Liver (tissue), 9 donors: ENCODE measurements around the gene APOC1. TPM values are rescaled to one million over a fixed set of nuclear protein-coding genes. Genes with fewer than 3 reads are reported as not detected.

ENCODE experiments used
- DNase-seq: peaks from one replicate; pipeline ENCODE4 v3.0.0-alpha.2; 2017; ENCODE audit warnings: low spot score
- H3K27ac ChIP-seq, 2 donors: one replicate each; pipeline ENCODE4 v1.7.0; 2013; ENCODE audit warnings: inconsistent platforms in 2 of 2, low read length in 2 of 2, control low read depth in 1 of 2, low read depth in 1 of 2, mild to moderate bottlenecking in 1 of 2
- H3K27me3 ChIP-seq, 4 donors: one replicate each; pipeline versions ENCODE4 v1.6.1 to v1.7.0; 2013; ENCODE audit warnings: low read length in 3 of 4, inconsistent platforms in 1 of 4, mild to moderate bottlenecking in 1 of 4, moderate library complexity in 1 of 4; ENCODE audit not compliant: control insufficient read depth in 4 of 4, insufficient read depth in 4 of 4
- H3K36me3 ChIP-seq, 4 donors: one replicate each; pipeline versions ENCODE4 v1.6.1 to v1.7.0; 2013; ENCODE audit warnings: low read length in 3 of 4, mild to moderate bottlenecking in 3 of 4, low read depth in 1 of 4, moderate library complexity in 1 of 4; ENCODE audit not compliant: control insufficient read depth in 4 of 4, insufficient read depth in 3 of 4
- H3K4me1 ChIP-seq, 4 donors: one replicate each; pipeline versions ENCODE4 v1.6.1 to v1.7.0; 2013; ENCODE audit warnings: low read length in 3 of 4, mild to moderate bottlenecking in 3 of 4, moderate library complexity in 1 of 4; ENCODE audit not compliant: control insufficient read depth in 4 of 4, insufficient read depth in 4 of 4
- H3K4me3 ChIP-seq, 3 donors: one replicate each; pipeline versions ENCODE4 v1.6.1 to v1.7.0; 2013; ENCODE audit warnings: low read length in 3 of 3, control low read depth in 1 of 3, low read depth in 1 of 3, mild to moderate bottlenecking in 1 of 3
- H3K9ac ChIP-seq, 2 donors: one replicate each; pipeline ENCODE4 v1.7.0; 2013; ENCODE audit warnings: low read length in 2 of 2, mild to moderate bottlenecking in 2 of 2, moderate library complexity in 2 of 2, control low read depth in 1 of 2, low read depth in 1 of 2
- H3K9me3 ChIP-seq, 4 donors: one replicate each; pipeline versions ENCODE4 v1.6.1 to v1.7.0; 2013; ENCODE audit warnings: low read length in 3 of 4; ENCODE audit not compliant: control insufficient read depth in 4 of 4
- EGR1 ChIP-seq, 2 donors: IDR thresholded peaks; 2 replicates each; pipeline ENCODE4 v1.6.1; 2016 to 2018; ENCODE audit warnings: antibody characterized with exemption in 2 of 2, low read depth in 2 of 2
- FOXA1 ChIP-seq: IDR thresholded peaks from 2 replicates; pipeline ENCODE4 v1.6.1; 2016; ENCODE audit warnings: antibody characterized with exemption
- FOXA2 ChIP-seq: IDR thresholded peaks from 2 replicates; pipeline ENCODE4 v1.6.1; 2016; ENCODE audit warnings: antibody characterized with exemption
- GABPA ChIP-seq, 2 donors: IDR thresholded peaks in 1 of 2; conservative IDR thresholded peaks in 1 of 2; 2 replicates each; pipeline ENCODE4 v1.6.1; 2016; ENCODE audit warnings: antibody characterized with exemption in 2 of 2, mild to moderate bottlenecking in 1 of 2, moderate library complexity in 1 of 2
- HNF4A ChIP-seq, 2 donors: conservative IDR thresholded peaks; 2 replicates each; pipeline ENCODE4 v1.6.1; 2016; ENCODE audit warnings: antibody characterized with exemption in 2 of 2, mild to moderate bottlenecking in 2 of 2
- HNF4G ChIP-seq: IDR thresholded peaks from 2 replicates; pipeline ENCODE4 v1.6.1; 2016; ENCODE audit warnings: antibody characterized with exemption
- JUND ChIP-seq, 2 donors: IDR thresholded peaks; 2 replicates each; pipeline ENCODE4 v1.6.1; 2016; ENCODE audit warnings: antibody characterized with exemption in 2 of 2
- NR2F2 ChIP-seq: IDR thresholded peaks from 2 replicates; pipeline ENCODE4 v1.6.1; 2016; ENCODE audit warnings: antibody characterized with exemption
- RAD21 ChIP-seq, 2 donors: IDR thresholded peaks; 2 replicates each; pipeline ENCODE4 v1.6.1; 2016; ENCODE audit warnings: antibody characterized with exemption in 2 of 2, mild to moderate bottlenecking in 2 of 2
- RXRA ChIP-seq, 2 donors: IDR thresholded peaks; 2 replicates each; pipeline ENCODE4 v1.6.1; 2017 to 2018; ENCODE audit warnings: antibody characterized with exemption in 2 of 2, mild to moderate bottlenecking in 1 of 2
- SP1 ChIP-seq: IDR thresholded peaks from 2 replicates; pipeline ENCODE4 v1.6.1; 2018; ENCODE audit warnings: antibody characterized with exemption, mild to moderate bottlenecking
- TAF1 ChIP-seq: conservative IDR thresholded peaks from 2 replicates; pipeline ENCODE4 v1.6.1; 2016; ENCODE audit warnings: antibody characterized with exemption, mild to moderate bottlenecking
- YY1 ChIP-seq: IDR thresholded peaks from 2 replicates; pipeline ENCODE4 v1.6.1; 2016; ENCODE audit warnings: antibody characterized with exemption, mild to moderate bottlenecking
- whole genome bisulfite sequencing: extraction: QIAGEN DNeasy Blood & Tissue Kit; methylation state at CpG from one replicate; pipeline ENCODE4 v1.1.7; 2013; 5-methylcytosine and 5-hydroxymethylcytosine counted together
- polyA plus RNA-seq, 2 donors: library from polyadenylated mRNA; stranded (reverse) in 1 of 2; unstranded in 1 of 2; fragments of 200-250 nt in 1 of 2; fragments of >200 nt in 1 of 2; fragmentation: Nextera tagmentation in 1 of 2; extraction: Ambion mirVana in 1 of 2; gene quantifications; one replicate each; pipeline versions ENCODE4 v1.2.1 to v1.2.3, GENCODE V29; 2013 to 2015
- total RNA-seq, 2 donors: library from RNA; depleted of rRNA; stranded (reverse); fragments of >200 nt; gene quantifications; one replicate each; pipeline ENCODE4 v1.2.3, GENCODE V29; 2014
- TF ChIP-seq, protein P1 (sequence below): fragments of 150-350 bp; IDR thresholded peaks from 2 replicates; pipeline ENCODE4 v1.5.1; 2017; ENCODE audit warnings: improper control_type of control experiment, low read depth, low read length; ENCODE audit not compliant: missing input control
- TF ChIP-seq, protein P2 (sequence below): IDR thresholded peaks from 2 replicates; pipeline ENCODE4 v1.6.1; 2016; ENCODE audit warnings: antibody characterized with exemption
- TF ChIP-seq, protein P3 (sequence below): IDR thresholded peaks from 2 replicates; pipeline ENCODE4 v1.6.1; 2016; ENCODE audit warnings: antibody characterized with exemption, mild to moderate bottlenecking
- TF ChIP-seq, protein P4 (sequence below): IDR thresholded peaks from 2 replicates; pipeline ENCODE4 v1.6.1; 2016; ENCODE audit warnings: antibody characterized with exemption
- TF ChIP-seq, protein P5 (sequence below): IDR thresholded peaks from 2 replicates; pipeline ENCODE4 v1.6.1; 2016; ENCODE audit warnings: antibody characterized with exemption
- donor health status: healthy.
- donor health status: healthy.
- donor health status: healthy.
- donor health status: healthy.
- donor health status: healthy.

APOC1 gene
- total and polyA plus RNA-seq, 4 donors, result 612 to 10,095 (median 2,966) TPM

DNA sequence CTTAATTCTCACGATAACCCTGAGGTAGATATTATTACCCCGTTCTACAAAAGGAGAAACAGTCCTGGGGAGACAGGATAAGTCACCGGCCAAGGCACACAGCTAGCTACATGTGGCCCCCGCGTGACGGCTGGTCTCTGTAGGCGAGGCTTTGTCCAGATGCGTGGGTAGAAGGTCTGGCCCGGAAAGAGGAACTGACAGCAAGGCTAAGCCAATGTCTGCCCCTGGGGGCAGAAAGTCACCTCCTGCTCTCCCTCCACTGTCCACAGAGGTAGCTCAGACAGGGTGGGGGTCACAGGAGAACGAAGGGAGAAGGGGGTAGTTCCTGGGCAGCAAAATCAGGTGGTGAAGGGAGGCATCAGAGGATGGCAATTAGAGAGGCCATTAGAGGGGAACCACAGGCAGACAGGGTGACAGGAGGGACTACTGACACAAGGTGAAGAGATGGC, 29.4 kb downstream of the APOC1 start:
- 22% methylated on average over 10 of the region's 10 CpGs for WGBS
- H3K4me1 ChIP-seq, result peaks cover 0 to 46% (median 21%) of the 10 kb centered on the region in 4 donors
- no peaks in the 10 kb centered on the region for H3K9me3 ChIP-seq
- DNase-seq, result no peak
- H3K36me3 ChIP-seq, result no peaks in the 10 kb centered on the region
- H3K27me3 ChIP-seq, result no peaks in the 10 kb centered on the region
- peak overlapping the region; percentile 82 to 93 for H3K27ac ChIP-seq
- TF ChIP-seq HNF4G (peak; percentile 43), FOXA2 (no peak), TAF1 (peak; percentile 74), FOXA1 (no peak), RAD21 (IDR thresholded peaks at IDR 0.05) (peak in 1 of 2 donors; percentile 61), SP1 (peak; percentile 85), HNF4A (conservative IDR thresholded peaks at IDR 0.05) (peak; percentile 80 to 86), EGR1 (IDR thresholded peaks at IDR 0.05; ENCODE audit: low read depth in 2 of 2) (peak; percentile 97 to 98), JUND (IDR thresholded peaks at IDR 0.05) (peak in 1 of 2 donors; percentile 19), RXRA (IDR thresholded peaks at IDR 0.05) (peak; percentile 81 to 84), NR2F2 (no peak), YY1 (peak; percentile 88), GABPA (IDR thresholded peaks at IDR 0.05 in 1 of 2, conservative IDR thresholded peaks at IDR 0.05 in 1 of 2) (peak in 1 of 2 donors; percentile 63)
- TF ChIP-seq, protein P1, sequence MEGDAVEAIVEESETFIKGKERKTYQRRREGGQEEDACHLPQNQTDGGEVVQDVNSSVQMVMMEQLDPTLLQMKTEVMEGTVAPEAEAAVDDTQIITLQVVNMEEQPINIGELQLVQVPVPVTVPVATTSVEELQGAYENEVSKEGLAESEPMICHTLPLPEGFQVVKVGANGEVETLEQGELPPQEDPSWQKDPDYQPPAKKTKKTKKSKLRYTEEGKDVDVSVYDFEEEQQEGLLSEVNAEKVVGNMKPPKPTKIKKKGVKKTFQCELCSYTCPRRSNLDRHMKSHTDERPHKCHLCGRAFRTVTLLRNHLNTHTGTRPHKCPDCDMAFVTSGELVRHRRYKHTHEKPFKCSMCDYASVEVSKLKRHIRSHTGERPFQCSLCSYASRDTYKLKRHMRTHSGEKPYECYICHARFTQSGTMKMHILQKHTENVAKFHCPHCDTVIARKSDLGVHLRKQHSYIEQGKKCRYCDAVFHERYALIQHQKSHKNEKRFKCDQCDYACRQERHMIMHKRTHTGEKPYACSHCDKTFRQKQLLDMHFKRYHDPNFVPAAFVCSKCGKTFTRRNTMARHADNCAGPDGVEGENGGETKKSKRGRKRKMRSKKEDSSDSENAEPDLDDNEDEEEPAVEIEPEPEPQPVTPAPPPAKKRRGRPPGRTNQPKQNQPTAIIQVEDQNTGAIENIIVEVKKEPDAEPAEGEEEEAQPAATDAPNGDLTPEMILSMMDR, result peak; percentile 1
- TF ChIP-seq, protein P2, sequence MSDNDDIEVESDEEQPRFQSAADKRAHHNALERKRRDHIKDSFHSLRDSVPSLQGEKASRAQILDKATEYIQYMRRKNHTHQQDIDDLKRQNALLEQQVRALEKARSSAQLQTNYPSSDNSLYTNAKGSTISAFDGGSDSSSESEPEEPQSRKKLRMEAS, result peak; percentile 66
- TF ChIP-seq, protein P3, sequence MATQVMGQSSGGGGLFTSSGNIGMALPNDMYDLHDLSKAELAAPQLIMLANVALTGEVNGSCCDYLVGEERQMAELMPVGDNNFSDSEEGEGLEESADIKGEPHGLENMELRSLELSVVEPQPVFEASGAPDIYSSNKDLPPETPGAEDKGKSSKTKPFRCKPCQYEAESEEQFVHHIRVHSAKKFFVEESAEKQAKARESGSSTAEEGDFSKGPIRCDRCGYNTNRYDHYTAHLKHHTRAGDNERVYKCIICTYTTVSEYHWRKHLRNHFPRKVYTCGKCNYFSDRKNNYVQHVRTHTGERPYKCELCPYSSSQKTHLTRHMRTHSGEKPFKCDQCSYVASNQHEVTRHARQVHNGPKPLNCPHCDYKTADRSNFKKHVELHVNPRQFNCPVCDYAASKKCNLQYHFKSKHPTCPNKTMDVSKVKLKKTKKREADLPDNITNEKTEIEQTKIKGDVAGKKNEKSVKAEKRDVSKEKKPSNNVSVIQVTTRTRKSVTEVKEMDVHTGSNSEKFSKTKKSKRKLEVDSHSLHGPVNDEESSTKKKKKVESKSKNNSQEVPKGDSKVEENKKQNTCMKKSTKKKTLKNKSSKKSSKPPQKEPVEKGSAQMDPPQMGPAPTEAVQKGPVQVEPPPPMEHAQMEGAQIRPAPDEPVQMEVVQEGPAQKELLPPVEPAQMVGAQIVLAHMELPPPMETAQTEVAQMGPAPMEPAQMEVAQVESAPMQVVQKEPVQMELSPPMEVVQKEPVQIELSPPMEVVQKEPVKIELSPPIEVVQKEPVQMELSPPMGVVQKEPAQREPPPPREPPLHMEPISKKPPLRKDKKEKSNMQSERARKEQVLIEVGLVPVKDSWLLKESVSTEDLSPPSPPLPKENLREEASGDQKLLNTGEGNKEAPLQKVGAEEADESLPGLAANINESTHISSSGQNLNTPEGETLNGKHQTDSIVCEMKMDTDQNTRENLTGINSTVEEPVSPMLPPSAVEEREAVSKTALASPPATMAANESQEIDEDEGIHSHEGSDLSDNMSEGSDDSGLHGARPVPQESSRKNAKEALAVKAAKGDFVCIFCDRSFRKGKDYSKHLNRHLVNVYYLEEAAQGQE, result peak; percentile 60
- TF ChIP-seq, protein P4, sequence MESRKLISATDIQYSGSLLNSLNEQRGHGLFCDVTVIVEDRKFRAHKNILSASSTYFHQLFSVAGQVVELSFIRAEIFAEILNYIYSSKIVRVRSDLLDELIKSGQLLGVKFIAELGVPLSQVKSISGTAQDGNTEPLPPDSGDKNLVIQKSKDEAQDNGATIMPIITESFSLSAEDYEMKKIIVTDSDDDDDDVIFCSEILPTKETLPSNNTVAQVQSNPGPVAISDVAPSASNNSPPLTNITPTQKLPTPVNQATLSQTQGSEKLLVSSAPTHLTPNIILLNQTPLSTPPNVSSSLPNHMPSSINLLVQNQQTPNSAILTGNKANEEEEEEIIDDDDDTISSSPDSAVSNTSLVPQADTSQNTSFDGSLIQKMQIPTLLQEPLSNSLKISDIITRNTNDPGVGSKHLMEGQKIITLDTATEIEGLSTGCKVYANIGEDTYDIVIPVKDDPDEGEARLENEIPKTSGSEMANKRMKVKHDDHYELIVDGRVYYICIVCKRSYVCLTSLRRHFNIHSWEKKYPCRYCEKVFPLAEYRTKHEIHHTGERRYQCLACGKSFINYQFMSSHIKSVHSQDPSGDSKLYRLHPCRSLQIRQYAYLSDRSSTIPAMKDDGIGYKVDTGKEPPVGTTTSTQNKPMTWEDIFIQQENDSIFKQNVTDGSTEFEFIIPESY, result peak; percentile 20
- TF ChIP-seq, protein P5, sequence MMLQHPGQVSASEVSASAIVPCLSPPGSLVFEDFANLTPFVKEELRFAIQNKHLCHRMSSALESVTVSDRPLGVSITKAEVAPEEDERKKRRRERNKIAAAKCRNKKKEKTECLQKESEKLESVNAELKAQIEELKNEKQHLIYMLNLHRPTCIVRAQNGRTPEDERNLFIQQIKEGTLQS, result no peak
- peak overlapping the region; percentile 75 to 94 for H3K9ac ChIP-seq
- H3K4me3 ChIP-seq, result peak overlapping the region; percentile 39 to 66 (median 50)
